Measurements from ENCODE around the gene WDR31. TPM values are rescaled to one million over a fixed set of nuclear protein-coding genes. Genes with fewer than 3 reads are reported as not detected.

The WDR31 gene
- total RNA-seq, 1 donor from 2014 or later, result 1.6 TPM

DNA sequence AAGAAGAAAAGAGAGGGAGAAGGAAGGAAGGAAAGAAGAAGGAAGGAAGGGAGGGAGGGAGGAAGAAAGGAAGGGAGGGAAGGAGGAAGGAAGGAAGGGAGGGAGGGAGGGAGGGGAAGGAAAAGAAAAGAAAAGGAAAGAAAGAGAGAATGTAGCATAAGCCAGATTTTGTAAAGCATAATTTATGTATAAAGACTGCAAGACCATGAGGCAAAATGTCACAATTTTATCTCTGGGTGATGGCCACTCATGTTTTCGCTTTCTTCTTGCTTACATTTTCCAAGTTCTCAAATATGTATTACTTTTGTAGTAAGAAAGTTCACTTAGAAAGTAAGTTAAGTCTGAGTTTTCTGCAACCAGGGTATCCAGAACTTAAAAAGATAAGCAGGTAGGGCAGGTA, 33.5 kb downstream of the WDR31 start:
- Mint-ChIP-seq H3K27me3 (ENCODE audit: low read depth, unreplicated experiment) (peaks cover 4% of the 10 kb centered on the region), H3K36me3 (ENCODE audit: low read depth, unreplicated experiment) (no peaks in the 10 kb centered on the region), H3K4me1 (ENCODE audit: low read depth, unreplicated experiment) (no peaks in the 10 kb centered on the region), H3K27ac (ENCODE audit: unreplicated experiment) (no peak overlapping the region), H3K4me3 (ENCODE audit: unreplicated experiment) (no peak overlapping the region), H3K9me3 (ENCODE audit: unreplicated experiment) (no peaks in the 10 kb centered on the region)
- Histone ChIP-seq H3K27ac (ENCODE audit: low read depth, low read length) (no peak overlapping the region), H4K20me1 (ENCODE audit: insufficient read depth, low read length) (no peaks in the 10 kb centered on the region), H3K4me2 (ENCODE audit: low read length) (no peak overlapping the region), H3K27me3 (ENCODE audit: insufficient read depth, low read length) (peaks cover 6% of the 10 kb centered on the region), H3K79me2 (ENCODE audit: insufficient read depth, low read length) (no peaks in the 10 kb centered on the region), H3K9ac (ENCODE audit: low read length) (no peak overlapping the region), H3K4me3 (ENCODE audit: insufficient read depth, low read depth, low read length) (no peak overlapping the region), H3K9me3 (ENCODE audit: insufficient read depth, low read depth, low read length) (no peaks in the 10 kb centered on the region), H2AFZ (ENCODE audit: low read depth, low read length) (no peak overlapping the region), H3K36me3 (ENCODE audit: insufficient read depth, low read length) (no peaks in the 10 kb centered on the region), H3K4me1 (ENCODE audit: insufficient read depth, low read length) (no peaks in the 10 kb centered on the region)
- TF ChIP-seq, protein P1, sequence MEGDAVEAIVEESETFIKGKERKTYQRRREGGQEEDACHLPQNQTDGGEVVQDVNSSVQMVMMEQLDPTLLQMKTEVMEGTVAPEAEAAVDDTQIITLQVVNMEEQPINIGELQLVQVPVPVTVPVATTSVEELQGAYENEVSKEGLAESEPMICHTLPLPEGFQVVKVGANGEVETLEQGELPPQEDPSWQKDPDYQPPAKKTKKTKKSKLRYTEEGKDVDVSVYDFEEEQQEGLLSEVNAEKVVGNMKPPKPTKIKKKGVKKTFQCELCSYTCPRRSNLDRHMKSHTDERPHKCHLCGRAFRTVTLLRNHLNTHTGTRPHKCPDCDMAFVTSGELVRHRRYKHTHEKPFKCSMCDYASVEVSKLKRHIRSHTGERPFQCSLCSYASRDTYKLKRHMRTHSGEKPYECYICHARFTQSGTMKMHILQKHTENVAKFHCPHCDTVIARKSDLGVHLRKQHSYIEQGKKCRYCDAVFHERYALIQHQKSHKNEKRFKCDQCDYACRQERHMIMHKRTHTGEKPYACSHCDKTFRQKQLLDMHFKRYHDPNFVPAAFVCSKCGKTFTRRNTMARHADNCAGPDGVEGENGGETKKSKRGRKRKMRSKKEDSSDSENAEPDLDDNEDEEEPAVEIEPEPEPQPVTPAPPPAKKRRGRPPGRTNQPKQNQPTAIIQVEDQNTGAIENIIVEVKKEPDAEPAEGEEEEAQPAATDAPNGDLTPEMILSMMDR (IDR thresholded peaks at IDR 0.05; ENCODE audit: insufficient read depth, low read depth, low read length), result no peak
- TF ChIP-seq EZH2 (IDR thresholded peaks at IDR 0.05; ENCODE audit: insufficient read depth, low read length), result no peak
- no peak for DNase-seq (ENCODE audit: low read depth)
- FAIRE-seq, result no peak

DNA sequence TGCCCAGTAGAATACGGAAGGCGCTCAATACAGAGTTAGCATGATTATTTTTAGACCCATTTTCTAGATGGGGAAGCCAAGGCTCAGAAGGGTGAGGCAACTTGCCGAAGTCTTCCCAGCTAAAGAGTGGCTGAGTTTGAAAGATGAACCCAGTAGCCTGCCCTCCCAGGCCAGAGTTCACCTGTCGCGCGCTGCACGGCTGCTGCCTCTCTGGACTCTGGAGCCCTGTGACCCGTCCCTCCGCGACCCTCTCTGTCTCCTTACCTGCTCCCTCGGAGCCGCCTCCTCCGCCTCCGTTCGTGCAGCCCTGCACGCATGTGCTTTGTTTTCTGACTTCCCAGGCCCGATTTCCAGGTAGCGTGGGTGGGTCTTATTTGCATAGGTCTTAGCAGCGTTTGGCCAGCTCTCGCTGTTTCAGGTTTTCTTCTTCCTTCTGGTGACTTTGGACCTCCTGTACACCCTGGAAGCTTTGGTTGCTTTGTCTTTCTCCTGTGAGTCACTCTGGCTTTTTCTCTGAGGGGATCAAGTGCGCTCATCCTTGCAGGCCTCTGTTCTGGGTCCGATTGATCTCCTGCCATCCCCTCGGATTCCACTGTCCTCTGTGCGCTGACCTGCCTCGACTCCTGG, 37.2 kb downstream of the WDR31 start, which contains the start of gene RNF183:
Gene RNF183 (minus strand): TSS at position 585 of the 627 bp plus-strand sequence. CDS start 5,192 bp downstream, outside the sequence.
- H3K27ac Mint-ChIP-seq (ENCODE audit: unreplicated experiment), result no peak within 1 kb of the TSS
- no peak for FAIRE-seq
- TF ChIP-seq, protein P1 (IDR thresholded peaks at IDR 0.05; ENCODE audit: insufficient read depth, low read depth, low read length), result no peak
- no peak for TF ChIP-seq EZH2 (IDR thresholded peaks at IDR 0.05; ENCODE audit: insufficient read depth, low read length)

DNA sequence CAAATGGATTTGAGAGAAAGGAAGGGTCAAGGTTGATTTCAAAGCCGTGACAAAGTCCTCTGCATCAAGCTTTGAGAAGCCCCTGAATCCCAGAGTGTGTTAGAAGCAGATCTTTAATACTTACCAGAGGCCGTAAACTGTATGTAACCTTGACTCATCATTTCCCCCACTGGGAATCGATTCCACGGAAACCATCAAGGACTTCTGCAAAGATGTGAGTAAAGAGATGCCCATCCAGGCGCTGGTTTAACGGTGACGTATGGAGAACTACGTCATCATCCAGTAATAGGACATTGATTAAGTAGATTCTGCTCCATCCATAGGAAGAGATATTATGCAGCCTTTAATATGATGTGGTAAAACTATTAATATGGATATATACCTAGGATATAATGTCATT, 38.5 kb downstream of the WDR31 start:
- Mint-ChIP-seq H3K27ac (ENCODE audit: unreplicated experiment) (no peak overlapping the region), H3K4me1 (ENCODE audit: low read depth, unreplicated experiment) (peaks cover 10% of the 10 kb centered on the region), H3K27me3 (ENCODE audit: low read depth, unreplicated experiment) (peaks cover 7% of the 10 kb centered on the region), H3K36me3 (ENCODE audit: low read depth, unreplicated experiment) (no peaks in the 10 kb centered on the region), H3K4me3 (ENCODE audit: unreplicated experiment) (no peak overlapping the region), H3K9me3 (ENCODE audit: unreplicated experiment) (no peaks in the 10 kb centered on the region)
- H4K20me1 ChIP-seq (ENCODE audit: insufficient read depth, low read length), result no peaks in the 10 kb centered on the region
- no peak for FAIRE-seq
- no peak overlapping the region for H2AFZ ChIP-seq (ENCODE audit: low read depth, low read length)
- TF ChIP-seq, protein P1 (IDR thresholded peaks at IDR 0.05; ENCODE audit: insufficient read depth, low read depth, low read length), result no peak
- TF ChIP-seq EZH2 (IDR thresholded peaks at IDR 0.05; ENCODE audit: insufficient read depth, low read length), result no peak
- no peaks in the 10 kb centered on the region for H3K4me1 ChIP-seq (ENCODE audit: insufficient read depth, low read length)
- H3K27me3 ChIP-seq (ENCODE audit: insufficient read depth, low read length), result peaks cover 9% of the 10 kb centered on the region
- no peak overlapping the region for H3K4me3 ChIP-seq (ENCODE audit: insufficient read depth, low read depth, low read length)
- H3K79me2 ChIP-seq (ENCODE audit: insufficient read depth, low read length), result no peaks in the 10 kb centered on the region
- no peaks in the 10 kb centered on the region for H3K9me3 ChIP-seq (ENCODE audit: insufficient read depth, low read depth, low read length)
- no peaks in the 10 kb centered on the region for H3K36me3 ChIP-seq (ENCODE audit: insufficient read depth, low read length)
- no peak overlapping the region for H3K27ac ChIP-seq (ENCODE audit: low read depth, low read length)
- H3K9ac ChIP-seq (ENCODE audit: low read length), result no peak overlapping the region
- H3K4me2 ChIP-seq (ENCODE audit: low read length), result no peak overlapping the region
- DNase-seq (ENCODE audit: low read depth), result no peak

More for the DNA sequence above, 37.2 kb downstream of the WDR31 start, which contains the start of gene RNF183:
- Histone ChIP-seq H2AFZ (ENCODE audit: low read depth, low read length) (no peak within 1 kb of the TSS), H3K79me2 (ENCODE audit: insufficient read depth, low read length) (no peaks in the 10 kb centered on the region), H3K4me2 (ENCODE audit: low read length) (no peak within 1 kb of the TSS), H3K4me3 (ENCODE audit: insufficient read depth, low read depth, low read length) (no peak within 1 kb of the TSS), H4K20me1 (ENCODE audit: insufficient read depth, low read length) (no peaks in the 10 kb centered on the region), H3K27ac (ENCODE audit: low read depth, low read length) (no peak within 1 kb of the TSS), H3K4me1 (ENCODE audit: insufficient read depth, low read length) (no peaks in the 10 kb centered on the region), H3K9me3 (ENCODE audit: insufficient read depth, low read depth, low read length) (no peaks in the 10 kb centered on the region), H3K27me3 (ENCODE audit: insufficient read depth, low read length) (peaks cover 9% of the 10 kb centered on the region), H3K36me3 (ENCODE audit: insufficient read depth, low read length) (no peaks in the 10 kb centered on the region), H3K9ac (ENCODE audit: low read length) (no peak within 1 kb of the TSS)
- Mint-ChIP-seq H3K4me3 (ENCODE audit: unreplicated experiment) (no peak within 1 kb of the TSS), H3K36me3 (ENCODE audit: low read depth, unreplicated experiment) (no peaks in the 10 kb centered on the region), H3K9me3 (ENCODE audit: unreplicated experiment) (no peaks in the 10 kb centered on the region), H3K4me1 (ENCODE audit: low read depth, unreplicated experiment) (peaks cover 10% of the 10 kb centered on the region), H3K27me3 (ENCODE audit: low read depth, unreplicated experiment) (peaks cover 7% of the 10 kb centered on the region)
- DNase-seq (ENCODE audit: low read depth), result no peak

All from astrocyte (in vitro differentiated cells and primary cell).